ENCODE data around the gene GSTK1. TPM values are rescaled to one million over a fixed set of nuclear protein-coding genes. Genes with fewer than 3 reads are reported as not detected.

The GSTK1 gene
- total RNA-seq, 3 donors from 2014 or later = 196 to 242 (median 199) TPM

GRCh38 chr7:143280160-143280559 lies 16.9 kb downstream of the GSTK1 start:
- intact Hi-C loops (cut with DNase I; ENCODE audit: low total_unique reads) = no loop called here
- Histone ChIP-seq H3K4me1 (peaks cover 0 to 9% of the 10 kb centered on the region in 2 donors), H3K9me3 (no peaks in the 10 kb centered on the region), H3K4me3 (no peak overlapping the region), H3K27ac (peak overlapping the region; percentile 84 to 89), H3K36me3 (no peaks in the 10 kb centered on the region), H3K27me3 (no peaks in the 10 kb centered on the region)
- DNase-seq (ENCODE audit: low spot score in 2 of 2) = no peak
- no peak for TF ChIP-seq POLR2AphosphoS5 (IDR thresholded peaks at IDR 0.05)
- TF ChIP-seq, protein P1, sequence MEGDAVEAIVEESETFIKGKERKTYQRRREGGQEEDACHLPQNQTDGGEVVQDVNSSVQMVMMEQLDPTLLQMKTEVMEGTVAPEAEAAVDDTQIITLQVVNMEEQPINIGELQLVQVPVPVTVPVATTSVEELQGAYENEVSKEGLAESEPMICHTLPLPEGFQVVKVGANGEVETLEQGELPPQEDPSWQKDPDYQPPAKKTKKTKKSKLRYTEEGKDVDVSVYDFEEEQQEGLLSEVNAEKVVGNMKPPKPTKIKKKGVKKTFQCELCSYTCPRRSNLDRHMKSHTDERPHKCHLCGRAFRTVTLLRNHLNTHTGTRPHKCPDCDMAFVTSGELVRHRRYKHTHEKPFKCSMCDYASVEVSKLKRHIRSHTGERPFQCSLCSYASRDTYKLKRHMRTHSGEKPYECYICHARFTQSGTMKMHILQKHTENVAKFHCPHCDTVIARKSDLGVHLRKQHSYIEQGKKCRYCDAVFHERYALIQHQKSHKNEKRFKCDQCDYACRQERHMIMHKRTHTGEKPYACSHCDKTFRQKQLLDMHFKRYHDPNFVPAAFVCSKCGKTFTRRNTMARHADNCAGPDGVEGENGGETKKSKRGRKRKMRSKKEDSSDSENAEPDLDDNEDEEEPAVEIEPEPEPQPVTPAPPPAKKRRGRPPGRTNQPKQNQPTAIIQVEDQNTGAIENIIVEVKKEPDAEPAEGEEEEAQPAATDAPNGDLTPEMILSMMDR (IDR thresholded peaks at IDR 0.05) = no peak
- no peak for TF ChIP-seq POLR2A (IDR thresholded peaks at IDR 0.05)

DNA sequence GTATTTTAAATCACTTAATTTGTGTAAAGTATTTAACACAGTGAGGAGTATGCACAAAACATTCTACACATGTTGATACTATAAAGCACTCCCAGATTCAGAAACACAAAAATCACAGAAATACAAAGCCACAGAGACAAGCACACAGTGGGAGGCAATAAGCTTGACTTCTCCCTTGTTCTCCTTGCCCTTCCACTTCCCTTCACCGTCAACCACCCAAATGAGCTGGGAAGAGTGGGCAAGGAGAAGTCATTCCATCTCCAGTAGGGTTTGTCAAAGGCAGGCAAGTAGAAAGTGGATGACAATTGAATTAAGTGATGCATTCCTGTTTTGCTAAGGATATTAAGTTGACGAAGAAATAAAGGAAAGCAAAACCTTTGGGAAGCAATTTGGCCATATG lies 17.3 kb downstream of the GSTK1 start:
- peak overlapping the region; percentile 84 to 89 for H3K27ac ChIP-seq

GRCh38 chr7:143281529-143281928 lies 18.3 kb downstream of the GSTK1 start:
- TF ChIP-seq, protein P1 (IDR thresholded peaks at IDR 0.05) = no peak
- no peak for TF ChIP-seq POLR2AphosphoS5 (IDR thresholded peaks at IDR 0.05)
- no peak for TF ChIP-seq POLR2A (IDR thresholded peaks at IDR 0.05)
- Histone ChIP-seq H3K9me3 (no peaks in the 10 kb centered on the region), H3K4me3 (no peak overlapping the region), H3K4me1 (peaks cover 0 to 14% of the 10 kb centered on the region in 2 donors), H3K27ac (peak overlapping the region in 1 of 2 donors; percentile 45), H3K27me3 (no peaks in the 10 kb centered on the region), H3K36me3 (no peaks in the 10 kb centered on the region)
- DNase-seq (ENCODE audit: low spot score in 2 of 2) = no peak
- intact Hi-C loops (cut with DNase I; ENCODE audit: low total_unique reads) = no loop called here

More for the DNA sequence above, 17.3 kb downstream of the GSTK1 start:
- Histone ChIP-seq H3K27me3 (no peaks in the 10 kb centered on the region), H3K4me3 (no peak overlapping the region), H3K36me3 (no peaks in the 10 kb centered on the region), H3K4me1 (peaks cover 0 to 11% of the 10 kb centered on the region in 2 donors), H3K9me3 (no peaks in the 10 kb centered on the region)
- intact Hi-C loops (cut with DNase I; ENCODE audit: low total_unique reads) = no loop called here
- no peak for DNase-seq (ENCODE audit: low spot score in 2 of 2)
- TF ChIP-seq POLR2AphosphoS5 (IDR thresholded peaks at IDR 0.05) = no peak
- TF ChIP-seq, protein P1 (IDR thresholded peaks at IDR 0.05) = no peak
- no peak for TF ChIP-seq POLR2A (IDR thresholded peaks at IDR 0.05)

GRCh38 chr7:143282124-143282523 lies 18.9 kb downstream of the GSTK1 start:
- no peak for TF ChIP-seq POLR2AphosphoS5 (IDR thresholded peaks at IDR 0.05)
- no peak for TF ChIP-seq POLR2A (IDR thresholded peaks at IDR 0.05)
- TF ChIP-seq, protein P1 (IDR thresholded peaks at IDR 0.05) = no peak
- H3K9me3 ChIP-seq = no peaks in the 10 kb centered on the region
- H3K27me3 ChIP-seq = no peaks in the 10 kb centered on the region
- H3K36me3 ChIP-seq = no peaks in the 10 kb centered on the region
- no peak for DNase-seq (ENCODE audit: low spot score in 2 of 2)
- H3K4me1 ChIP-seq = peaks cover 0 to 14% of the 10 kb centered on the region in 2 donors
- intact Hi-C loops (cut with DNase I; ENCODE audit: low total_unique reads) = no loop called here
- H3K4me3 ChIP-seq = no peak overlapping the region
- H3K27ac ChIP-seq = no peak overlapping the region

- peaks cover 0 to 14% of the 10 kb centered on the region in 2 donors for H3K4me1 ChIP-seq
- intact Hi-C loops (cut with DNase I; ENCODE audit: low total_unique reads) = no loop called here
- TF ChIP-seq POLR2A (IDR thresholded peaks at IDR 0.05) (no peak), POLR2AphosphoS5 (IDR thresholded peaks at IDR 0.05) (no peak)
- TF ChIP-seq, protein P1 (IDR thresholded peaks at IDR 0.05) = no peak
- no peak for DNase-seq (ENCODE audit: low spot score in 2 of 2)
- no peaks in the 10 kb centered on the region for H3K36me3 ChIP-seq
- H3K27me3 ChIP-seq = no peaks in the 10 kb centered on the region
- H3K27ac ChIP-seq = peak overlapping the region; percentile 92 to 97
- no peak overlapping the region for H3K4me3 ChIP-seq
- no peaks in the 10 kb centered on the region for H3K9me3 ChIP-seq
Measured at GRCh38 chr7:143283381-143283780, 20.1 kb downstream of the GSTK1 start.
